ENCODE data around the gene NOVA1.

Gene NOVA1

GRCh38 chr14:26621364-26621763 is 23.5 kb upstream of the NOVA1 start:
- no peak overlapping the region for H3K4me2 ChIP-seq (ENCODE audit: low read length)
- no peaks in the 10 kb centered on the region for H3K4me1 ChIP-seq (ENCODE audit: control insufficient read depth, low read length)
- H3K36me3 ChIP-seq (ENCODE audit: control insufficient read depth, low read length): no peaks in the 10 kb centered on the region
- H4K20me1 ChIP-seq (ENCODE audit: control insufficient read depth, insufficient read depth, low read depth, low read length): no peaks in the 10 kb centered on the region
- TF ChIP-seq, protein P1, sequence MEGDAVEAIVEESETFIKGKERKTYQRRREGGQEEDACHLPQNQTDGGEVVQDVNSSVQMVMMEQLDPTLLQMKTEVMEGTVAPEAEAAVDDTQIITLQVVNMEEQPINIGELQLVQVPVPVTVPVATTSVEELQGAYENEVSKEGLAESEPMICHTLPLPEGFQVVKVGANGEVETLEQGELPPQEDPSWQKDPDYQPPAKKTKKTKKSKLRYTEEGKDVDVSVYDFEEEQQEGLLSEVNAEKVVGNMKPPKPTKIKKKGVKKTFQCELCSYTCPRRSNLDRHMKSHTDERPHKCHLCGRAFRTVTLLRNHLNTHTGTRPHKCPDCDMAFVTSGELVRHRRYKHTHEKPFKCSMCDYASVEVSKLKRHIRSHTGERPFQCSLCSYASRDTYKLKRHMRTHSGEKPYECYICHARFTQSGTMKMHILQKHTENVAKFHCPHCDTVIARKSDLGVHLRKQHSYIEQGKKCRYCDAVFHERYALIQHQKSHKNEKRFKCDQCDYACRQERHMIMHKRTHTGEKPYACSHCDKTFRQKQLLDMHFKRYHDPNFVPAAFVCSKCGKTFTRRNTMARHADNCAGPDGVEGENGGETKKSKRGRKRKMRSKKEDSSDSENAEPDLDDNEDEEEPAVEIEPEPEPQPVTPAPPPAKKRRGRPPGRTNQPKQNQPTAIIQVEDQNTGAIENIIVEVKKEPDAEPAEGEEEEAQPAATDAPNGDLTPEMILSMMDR (IDR thresholded peaks at IDR 0.05; ENCODE audit: low read depth, low read length, poor library complexity, severe bottlenecking): no peak
- no peak for TF ChIP-seq EZH2phosphoT487 (IDR thresholded peaks at IDR 0.05; ENCODE audit: borderline replicate concordance, low read length)
- H3K9me3 ChIP-seq (ENCODE audit: control insufficient read depth, insufficient read depth, low read length): no peaks in the 10 kb centered on the region
- no peak overlapping the region for H3K27ac ChIP-seq (ENCODE audit: low read depth, low read length)
- H3K27me3 ChIP-seq (ENCODE audit: control insufficient read depth, low read length): no peaks in the 10 kb centered on the region
- H3K9me2 ChIP-seq (replicated peaks; ENCODE audit: control insufficient read depth, low read length): no peaks in the 10 kb centered on the region
- H3K4me3 ChIP-seq (ENCODE audit: low read length): no peak overlapping the region
- H3F3A ChIP-seq (ENCODE audit: control insufficient read depth, insufficient read depth): no peaks in the 10 kb centered on the region
- H3K79me2 ChIP-seq (ENCODE audit: control insufficient read depth, low read length): no peaks in the 10 kb centered on the region

GRCh38 chr14:26611259-26611658 is 13.4 kb upstream of the NOVA1 start:
- Histone ChIP-seq H3K9me2 (replicated peaks; ENCODE audit: control insufficient read depth, low read length) (no peaks in the 10 kb centered on the region), H3K4me2 (ENCODE audit: low read length) (no peak overlapping the region), H3K36me3 (ENCODE audit: control insufficient read depth, low read length) (no peaks in the 10 kb centered on the region), H3K4me3 (ENCODE audit: low read length) (no peak overlapping the region), H3F3A (ENCODE audit: control insufficient read depth, insufficient read depth) (no peaks in the 10 kb centered on the region), H4K20me1 (ENCODE audit: control insufficient read depth, insufficient read depth, low read depth, low read length) (no peaks in the 10 kb centered on the region), H3K27ac (ENCODE audit: low read depth, low read length) (no peak overlapping the region), H3K79me2 (ENCODE audit: control insufficient read depth, low read length) (no peaks in the 10 kb centered on the region), H3K27me3 (ENCODE audit: control insufficient read depth, low read length) (no peaks in the 10 kb centered on the region), H3K9me3 (ENCODE audit: control insufficient read depth, insufficient read depth, low read length) (peaks cover 13% of the 10 kb centered on the region; the same call in 1 of the 2 replicates), H3K4me1 (ENCODE audit: control insufficient read depth, low read length) (no peaks in the 10 kb centered on the region)
- TF ChIP-seq, protein P1 (IDR thresholded peaks at IDR 0.05; ENCODE audit: low read depth, low read length, poor library complexity, severe bottlenecking): no peak
- no peak for TF ChIP-seq EZH2phosphoT487 (IDR thresholded peaks at IDR 0.05; ENCODE audit: borderline replicate concordance, low read length)

GRCh38 chr14:26606729-26607312 is 9.0 kb upstream of the NOVA1 start:
- H3K9me3 ChIP-seq (ENCODE audit: control insufficient read depth, insufficient read depth, low read length): no peaks in the 10 kb centered on the region
- H3F3A ChIP-seq (ENCODE audit: control insufficient read depth, insufficient read depth): no peaks in the 10 kb centered on the region
- H3K36me3 ChIP-seq (ENCODE audit: control insufficient read depth, low read length): no peaks in the 10 kb centered on the region
- no peaks in the 10 kb centered on the region for H4K20me1 ChIP-seq (ENCODE audit: control insufficient read depth, insufficient read depth, low read depth, low read length)
- H3K4me2 ChIP-seq (ENCODE audit: low read length): no peak overlapping the region
- no peak for TF ChIP-seq EZH2phosphoT487 (IDR thresholded peaks at IDR 0.05; ENCODE audit: borderline replicate concordance, low read length)
- H3K4me1 ChIP-seq (ENCODE audit: control insufficient read depth, low read length): no peaks in the 10 kb centered on the region
- no peak overlapping the region for H3K4me3 ChIP-seq (ENCODE audit: low read length)
- H3K27ac ChIP-seq (ENCODE audit: low read depth, low read length): no peak overlapping the region
- no peaks in the 10 kb centered on the region for H3K9me2 ChIP-seq (replicated peaks; ENCODE audit: control insufficient read depth, low read length)
- no peaks in the 10 kb centered on the region for H3K27me3 ChIP-seq (ENCODE audit: control insufficient read depth, low read length)
- no peaks in the 10 kb centered on the region for H3K79me2 ChIP-seq (ENCODE audit: control insufficient read depth, low read length)

- H3K4me2 ChIP-seq (ENCODE audit: low read length): no peak overlapping the region
- H3K27ac ChIP-seq (ENCODE audit: low read depth, low read length): no peak overlapping the region
- H4K20me1 ChIP-seq (ENCODE audit: control insufficient read depth, insufficient read depth, low read depth, low read length): no peaks in the 10 kb centered on the region
- H3K79me2 ChIP-seq (ENCODE audit: control insufficient read depth, low read length): no peaks in the 10 kb centered on the region
- H3K9me2 ChIP-seq (replicated peaks; ENCODE audit: control insufficient read depth, low read length): no peaks in the 10 kb centered on the region
- H3K27me3 ChIP-seq (ENCODE audit: control insufficient read depth, low read length): no peaks in the 10 kb centered on the region
- H3K36me3 ChIP-seq (ENCODE audit: control insufficient read depth, low read length): no peaks in the 10 kb centered on the region
- no peaks in the 10 kb centered on the region for H3K4me1 ChIP-seq (ENCODE audit: control insufficient read depth, low read length)
- H3K9me3 ChIP-seq (ENCODE audit: control insufficient read depth, insufficient read depth, low read length): no peaks in the 10 kb centered on the region
- no peak overlapping the region for H3K4me3 ChIP-seq (ENCODE audit: low read length)
- H3F3A ChIP-seq (ENCODE audit: control insufficient read depth, insufficient read depth): no peaks in the 10 kb centered on the region
- TF ChIP-seq EZH2phosphoT487 (IDR thresholded peaks at IDR 0.05; ENCODE audit: borderline replicate concordance, low read length): no peak
- TF ChIP-seq, protein P1 (IDR thresholded peaks at IDR 0.05; ENCODE audit: low read depth, low read length, poor library complexity, severe bottlenecking): no peak
Measured at GRCh38 chr14:26605602-26606001, 7.8 kb upstream of the NOVA1 start.
